A549 (cell line): ENCODE measurements around the gene WDCP. TPM values are rescaled to one million over a fixed set of nuclear protein-coding genes. Genes with fewer than 3 reads are reported as not detected.

ENCODE experiments used
- ATAC-seq, 2 experiments: fragments of 200-7000 bp in 1 of 2; fragments of >200 bp in 1 of 2; cut with Nextera tagmentation in 1 of 2; cut with Tn5 transposase in 1 of 2; 3 replicates each; pipeline versions ENCODE4 v1.8.0 to v1.9.1; 2018 to 2020; ENCODE audit warnings: mild to moderate bottlenecking in 1 of 2, moderate library complexity in 1 of 2
- CTCF ChIA-PET: fragments of 300-600 bp; sonication (Branson Sonifier 250); formaldehyde crosslinking; extraction: SDS; loops from one replicate; lab custom pipeline; 2021; ENCODE audit warnings: antibody characterized with exemption, inconsistent platforms; lab: Yijun Ruan, JAX
- POLR2A ChIA-PET: fragments of 350-600 bp; formaldehyde crosslinking; extraction: SDS; loops from one replicate; lab custom pipeline; 2021; ENCODE audit warnings: antibody characterized with exemption, inconsistent platforms; lab: Yijun Ruan, JAX
- DNase-seq, 2 experiments: peaks; one replicate each; pipeline versions ENCODE4 v3.0.0 to v3.0.0-alpha.2; 2011 to 2016; ENCODE audit warnings: low read depth in 1 of 2, low spot score in 1 of 2
- FAIRE-seq: peaks from 2 replicates; lab custom pipeline; 2011; peaks lifted over from hg19 to GRCh38; lab: Jason Lieb, UNC
- H3K27ac ChIP-seq, 2 experiments: fragments of >200 bp; sonication (Bioruptor Twin); formaldehyde crosslinking; 3 replicates each; pipeline ENCODE4 v1.5.1; 2016 to 2017
- H3K4me1 ChIP-seq: fragments of >200 bp; sonication (Bioruptor Twin); formaldehyde crosslinking; 3 replicates; pipeline ENCODE4 v1.6.1; 2016
- H3K4me2 ChIP-seq: fragments of >200 bp; sonication (Bioruptor Twin); formaldehyde crosslinking; 3 replicates; pipeline ENCODE4 v1.6.1; 2016
- H3K4me3 ChIP-seq: fragments of >200 bp; sonication (Bioruptor Twin); formaldehyde crosslinking; 3 replicates; pipeline ENCODE4 v1.5.1; 2016
- H3K9me3 ChIP-seq: fragments of >200 bp; sonication (Bioruptor Twin); formaldehyde crosslinking; 3 replicates; pipeline ENCODE4 v1.6.1; 2016
- CBX2 ChIP-seq: fragments of 200-600 bp; sonication (generic); IDR thresholded peaks from 2 replicates; pipeline ENCODE4 v1.6.1; 2016; ENCODE audit warnings: low read depth, mild to moderate bottlenecking, borderline replicate concordance
- CHD4 ChIP-seq: fragments of 200-600 bp; sonication (generic); IDR thresholded peaks from 2 replicates; pipeline ENCODE4 v1.6.1; 2016; ENCODE audit warnings: antibody characterized with exemption, mild to moderate bottlenecking, borderline replicate concordance
- EHF ChIP-seq: fragments of 250-450 bp; sonication (Bioruptor Pico); IDR thresholded peaks from 2 replicates; pipeline ENCODE4 v1.5.0; 2020; ENCODE audit warnings: mild to moderate bottlenecking
- EHMT2 ChIP-seq: fragments of 200-600 bp; sonication (generic); IDR thresholded peaks from 2 replicates; pipeline ENCODE4 v1.6.1; 2016; ENCODE audit warnings: antibody characterized with exemption, low read depth, mild to moderate bottlenecking, moderate library complexity
- EP300 ChIP-seq, 2 experiments: fragments of >200 bp; sonication (Bioruptor Twin); formaldehyde crosslinking; IDR thresholded peaks; 2 replicates in 1 of 2; 3 replicates in 1 of 2; pipeline ENCODE4 v1.6.1; 2016 to 2017
- FOXS1 ChIP-seq: fragments of 250-450 bp; sonication (Bioruptor Pico); IDR thresholded peaks from 2 replicates; pipeline ENCODE4 v1.5.0; 2020; ENCODE audit warnings: mild to moderate bottlenecking, moderate library complexity
- HDAC2 ChIP-seq: fragments of 200-600 bp; sonication (generic); IDR thresholded peaks from 2 replicates; pipeline ENCODE4 v1.6.1; 2016
- HOXB5 ChIP-seq: fragments of 250-450 bp; sonication (Bioruptor Pico); IDR thresholded peaks from 2 replicates; pipeline ENCODE4 v1.5.0; 2020; ENCODE audit warnings: mild to moderate bottlenecking, moderate library complexity
- JUN ChIP-seq, 2 experiments: fragments of >200 bp; sonication (Bioruptor Twin); formaldehyde crosslinking; IDR thresholded peaks; 2 replicates in 1 of 2; 3 replicates in 1 of 2; pipeline ENCODE4 v1.6.1; 2016 to 2017
- KDM5A ChIP-seq: fragments of 200-600 bp; sonication (generic); IDR thresholded peaks from 2 replicates; pipeline ENCODE4 v1.6.1; 2016; ENCODE audit warnings: antibody characterized with exemption, mild to moderate bottlenecking
- MAFK ChIP-seq: fragments of 450-650 bp; IDR thresholded peaks from 2 replicates; pipeline ENCODE4 v1.6.1; 2014; ENCODE audit not compliant: partially characterized antibody
- NFE2L2 ChIP-seq: fragments of 150-350 bp; conservative IDR thresholded peaks from 2 replicates; pipeline ENCODE4 v1.6.1; 2014; ENCODE audit warnings: low read length
- RNF2 ChIP-seq: fragments of 200-600 bp; sonication (generic); IDR thresholded peaks from 2 replicates; pipeline ENCODE4 v1.6.1; 2016; ENCODE audit warnings: low read depth, mild to moderate bottlenecking, antibody characterized with exemption, moderate library complexity, borderline replicate concordance
- SMC3 ChIP-seq: fragments of >200 bp; sonication (Bioruptor Twin); formaldehyde crosslinking; IDR thresholded peaks from 3 replicates; pipeline ENCODE4 v1.6.1; 2018; ENCODE audit warnings: inconsistent platforms
- TP53 ChIP-seq: fragments of 250-450 bp; sonication (Bioruptor Pico); IDR thresholded peaks from 2 replicates; pipeline ENCODE4 v1.5.0; 2021; ENCODE audit warnings: mild to moderate bottlenecking, moderate library complexity
- ZC3H11A ChIP-seq: fragments of 450-650 bp; IDR thresholded peaks from 2 replicates; pipeline ENCODE4 v1.6.1; 2014; ENCODE audit warnings: antibody characterized with exemption, mild to moderate bottlenecking
- ZFP36 ChIP-seq: fragments of 450-650 bp; IDR thresholded peaks from 2 replicates; pipeline ENCODE4 v1.6.1; 2014; ENCODE audit warnings: borderline replicate concordance; ENCODE audit not compliant: partially characterized antibody
- ZNF302 ChIP-seq: fragments of 250-450 bp; sonication (Bioruptor Pico); IDR thresholded peaks from 2 replicates; pipeline ENCODE4 v1.9.0; 2021; ENCODE audit warnings: inconsistent platforms, mild to moderate bottlenecking, moderate library complexity
- WGBS: methylation state at CpG from one replicate; pipeline ENCODE4 v1.1.6; 2017; ENCODE audit errors: missing lambda C conversion rate; 5-methylcytosine and 5-hydroxymethylcytosine counted together
- polyA plus RNA-seq, 4 experiments: library from polyadenylated mRNA; depleted of rRNA in 3 of 4; stranded (reverse); fragments of >200 nt; fragmentation: RNase III in 1 of 4; extraction: RNeasy Plus Mini Kit Qiagen cat#74134 plus additional on column Dnase treatment in 1 of 4; gene quantifications; 2 replicates in 3 of 4; 3 replicates in 1 of 4; pipeline ENCODE4 v1.2.3, GENCODE V29; 2011 to 2017
- TF ChIP-seq, protein P1 (sequence below): fragments of 200-600 bp; sonication (generic); IDR thresholded peaks from 2 replicates; pipeline ENCODE4 v1.6.1; 2016; ENCODE audit warnings: antibody characterized with exemption, mild to moderate bottlenecking, moderate library complexity
- TF ChIP-seq, protein P2 (sequence below): fragments of 450-650 bp; IDR thresholded peaks from 2 replicates; pipeline ENCODE4 v1.6.1; 2014; ENCODE audit warnings: antibody characterized with exemption
- TF ChIP-seq, protein P3 (sequence below): IDR thresholded peaks from 2 replicates; pipeline ENCODE4 v1.6.1; 2012

The WDCP gene
- polyA plus RNA-seq, 2 of the 4 experiments (the other 2 are of a cell fraction) = 12.7 to 20.8 TPM

DNA sequence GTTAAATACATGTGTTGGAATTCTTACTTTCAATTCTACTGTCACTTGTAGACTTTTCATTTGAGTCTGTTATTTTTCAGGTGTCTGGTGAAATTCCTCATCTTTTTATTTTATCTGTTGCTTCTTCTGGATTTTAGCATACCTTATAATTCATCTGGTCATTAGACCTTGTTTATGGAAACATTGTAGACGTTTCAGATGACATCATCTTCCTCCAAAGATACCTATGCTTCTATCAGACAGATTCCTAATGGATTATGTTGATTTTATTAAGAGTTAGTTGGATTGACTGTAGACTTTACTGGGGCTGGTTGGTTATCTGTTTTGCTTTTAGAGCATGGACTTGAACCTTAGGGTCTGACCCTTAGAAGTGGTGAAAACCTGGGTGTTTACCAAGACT lies 52.6 kb downstream of the WDCP start:
- no peak overlapping the region for H3K4me2 ChIP-seq
- no peak for DNase-seq
- no peak for FAIRE-seq
- no peak overlapping the region for H3K27ac ChIP-seq
- POLR2A ChIA-PET = no interaction called here
- H3K4me3 ChIP-seq = no peak overlapping the region
- CTCF ChIA-PET = interaction anchor here (0.6 to 1.5 kb wide), 3 partner anchors 20 to 90 kb away, joined by 3 to 4 read pairs (median 3); partner anchors contain the start of gene TP53I3
- ATAC-seq = no peak
- 25% methylated on average over 1 of the region's 1 CpG for WGBS
- peaks cover 17% of the 10 kb centered on the region for H3K4me1 ChIP-seq
- no peaks in the 10 kb centered on the region for H3K9me3 ChIP-seq
- TF ChIP-seq ZC3H11A = no peak

DNA sequence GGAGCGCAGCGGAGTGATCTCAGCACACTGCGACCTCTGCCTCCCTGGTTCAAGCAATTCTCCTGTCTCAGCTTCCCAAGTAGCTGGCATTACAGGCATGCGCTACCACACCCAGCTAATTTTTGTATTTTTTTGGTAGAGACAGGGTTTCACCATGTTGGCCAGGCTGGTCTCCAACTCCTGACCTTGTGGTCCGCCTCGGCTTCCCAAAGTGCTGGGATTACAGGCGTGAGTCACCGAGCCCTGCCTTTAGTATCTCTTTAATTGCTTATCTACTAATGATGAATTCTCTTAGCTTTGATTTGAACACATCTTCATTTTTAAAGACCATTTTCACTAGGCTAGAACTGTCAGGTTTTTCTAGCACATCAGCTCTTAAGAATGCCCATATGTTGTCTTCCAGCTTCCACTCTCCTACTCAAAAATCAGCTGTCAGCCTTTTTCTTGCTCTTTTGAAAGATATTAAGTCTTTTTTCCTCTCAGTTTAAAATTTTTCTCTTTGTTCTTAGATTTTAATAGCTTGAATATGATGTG lies 53.4 kb downstream of the WDCP start:
- CTCF ChIA-PET = interaction anchor here (0.6 to 0.8 kb wide), 2 partner anchors 76 to 91 kb away, joined by 3 to 4 read pairs; partner anchors contain the start of gene TP53I3

DNA sequence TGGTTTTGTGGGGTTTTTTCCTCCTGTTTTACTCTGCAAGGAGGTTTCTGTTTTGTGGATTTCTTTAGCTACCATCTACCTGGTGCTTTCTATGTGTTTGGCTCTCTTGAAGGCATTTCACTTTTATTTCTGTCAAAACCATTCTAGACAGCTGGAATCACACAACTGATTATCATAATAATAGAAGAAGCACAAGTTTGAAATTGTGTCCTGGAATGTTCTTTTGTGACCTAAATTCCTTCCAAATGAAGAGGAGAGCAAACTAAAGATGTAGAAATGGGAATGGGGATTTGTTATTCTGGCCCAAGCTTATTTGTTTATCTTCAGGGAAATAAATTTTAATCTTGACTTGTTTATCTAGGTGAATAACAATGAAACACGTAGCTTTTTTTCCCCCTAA lies 54.3 kb downstream of the WDCP start:
- ChIA-PET CTCF (no interaction called here), POLR2A (interaction anchor here (0.6 kb wide), 1 partner anchor 10 kb away, joined by 7 read pairs; no protein-coding TSS in a partner anchor)
- TF ChIP-seq, protein P1, sequence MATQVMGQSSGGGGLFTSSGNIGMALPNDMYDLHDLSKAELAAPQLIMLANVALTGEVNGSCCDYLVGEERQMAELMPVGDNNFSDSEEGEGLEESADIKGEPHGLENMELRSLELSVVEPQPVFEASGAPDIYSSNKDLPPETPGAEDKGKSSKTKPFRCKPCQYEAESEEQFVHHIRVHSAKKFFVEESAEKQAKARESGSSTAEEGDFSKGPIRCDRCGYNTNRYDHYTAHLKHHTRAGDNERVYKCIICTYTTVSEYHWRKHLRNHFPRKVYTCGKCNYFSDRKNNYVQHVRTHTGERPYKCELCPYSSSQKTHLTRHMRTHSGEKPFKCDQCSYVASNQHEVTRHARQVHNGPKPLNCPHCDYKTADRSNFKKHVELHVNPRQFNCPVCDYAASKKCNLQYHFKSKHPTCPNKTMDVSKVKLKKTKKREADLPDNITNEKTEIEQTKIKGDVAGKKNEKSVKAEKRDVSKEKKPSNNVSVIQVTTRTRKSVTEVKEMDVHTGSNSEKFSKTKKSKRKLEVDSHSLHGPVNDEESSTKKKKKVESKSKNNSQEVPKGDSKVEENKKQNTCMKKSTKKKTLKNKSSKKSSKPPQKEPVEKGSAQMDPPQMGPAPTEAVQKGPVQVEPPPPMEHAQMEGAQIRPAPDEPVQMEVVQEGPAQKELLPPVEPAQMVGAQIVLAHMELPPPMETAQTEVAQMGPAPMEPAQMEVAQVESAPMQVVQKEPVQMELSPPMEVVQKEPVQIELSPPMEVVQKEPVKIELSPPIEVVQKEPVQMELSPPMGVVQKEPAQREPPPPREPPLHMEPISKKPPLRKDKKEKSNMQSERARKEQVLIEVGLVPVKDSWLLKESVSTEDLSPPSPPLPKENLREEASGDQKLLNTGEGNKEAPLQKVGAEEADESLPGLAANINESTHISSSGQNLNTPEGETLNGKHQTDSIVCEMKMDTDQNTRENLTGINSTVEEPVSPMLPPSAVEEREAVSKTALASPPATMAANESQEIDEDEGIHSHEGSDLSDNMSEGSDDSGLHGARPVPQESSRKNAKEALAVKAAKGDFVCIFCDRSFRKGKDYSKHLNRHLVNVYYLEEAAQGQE = no peak
- TF ChIP-seq NFE2L2 (no peak), HOXB5 (CRISPR knock-in tag) (no peak), TP53 (CRISPR knock-in tag) (no peak), HDAC2 (no peak), ZFP36 (no peak), JUN (IDR thresholded peaks at IDR 0.05) (no peak), SMC3 (no peak), EHF (no peak), RNF2 (no peak), CHD4 (no peak), EHMT2 (no peak), ZNF302 (CRISPR knock-in tag) (no peak), EP300 (IDR thresholded peaks at IDR 0.05) (no peak), CBX2 (no peak), FOXS1 (CRISPR knock-in tag) (no peak), KDM5A (no peak)
- TF ChIP-seq, protein P2, sequence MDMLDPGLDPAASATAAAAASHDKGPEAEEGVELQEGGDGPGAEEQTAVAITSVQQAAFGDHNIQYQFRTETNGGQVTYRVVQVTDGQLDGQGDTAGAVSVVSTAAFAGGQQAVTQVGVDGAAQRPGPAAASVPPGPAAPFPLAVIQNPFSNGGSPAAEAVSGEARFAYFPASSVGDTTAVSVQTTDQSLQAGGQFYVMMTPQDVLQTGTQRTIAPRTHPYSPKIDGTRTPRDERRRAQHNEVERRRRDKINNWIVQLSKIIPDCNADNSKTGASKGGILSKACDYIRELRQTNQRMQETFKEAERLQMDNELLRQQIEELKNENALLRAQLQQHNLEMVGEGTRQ = no peak
- TF ChIP-seq, protein P3, sequence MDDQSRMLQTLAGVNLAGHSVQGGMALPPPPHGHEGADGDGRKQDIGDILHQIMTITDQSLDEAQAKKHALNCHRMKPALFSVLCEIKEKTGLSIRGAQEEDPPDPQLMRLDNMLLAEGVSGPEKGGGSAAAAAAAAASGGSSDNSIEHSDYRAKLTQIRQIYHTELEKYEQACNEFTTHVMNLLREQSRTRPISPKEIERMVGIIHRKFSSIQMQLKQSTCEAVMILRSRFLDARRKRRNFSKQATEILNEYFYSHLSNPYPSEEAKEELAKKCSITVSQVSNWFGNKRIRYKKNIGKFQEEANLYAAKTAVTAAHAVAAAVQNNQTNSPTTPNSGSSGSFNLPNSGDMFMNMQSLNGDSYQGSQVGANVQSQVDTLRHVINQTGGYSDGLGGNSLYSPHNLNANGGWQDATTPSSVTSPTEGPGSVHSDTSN = no peak
- 4% methylated on average over 1 of the region's 1 CpG for WGBS
- H3K4me2 ChIP-seq = peak overlapping the region; percentile 57
- peak overlapping the region in 1 of 2 experiments; percentile 33; a peak in 1 of 6 replicates for H3K27ac ChIP-seq
- peaks cover 17% of the 10 kb centered on the region for H3K4me1 ChIP-seq
- FAIRE-seq (no peak), DNase-seq (no peak), ATAC-seq (no peak)
- H3K4me3 ChIP-seq = no peak overlapping the region
- H3K9me3 ChIP-seq = no peaks in the 10 kb centered on the region

More for the DNA sequence above, 53.4 kb downstream of the WDCP start:
- FAIRE-seq = no peak
- 92% methylated on average over 8 of the region's 8 CpGs for WGBS
- TF ChIP-seq, protein P2 = no peak
- TF ChIP-seq MAFK = peak; percentile 1
- H3K4me3 ChIP-seq = no peak overlapping the region
- peak overlapping the region; percentile 57 for H3K4me2 ChIP-seq
- POLR2A ChIA-PET = no interaction called here
- ATAC-seq = peak in 1 of 2 experiments; percentile 19; a peak in 1 of 6 replicates
- H3K9me3 ChIP-seq = no peaks in the 10 kb centered on the region
- H3K27ac ChIP-seq = no peak overlapping the region; a peak in 1 of 6 replicates
- peaks cover 17% of the 10 kb centered on the region for H3K4me1 ChIP-seq
- no peak for DNase-seq
